ENCODE results near the gene ALG12.
"Not testable (repeated sequence)": the region's sequence is repeated elsewhere in the genome, so short reads cannot be mapped to it uniquely, and the experiment has no call there.

ALG12 gene

GRCh38 chr22:49863931-49864330, 54.3 kb downstream of the ALG12 start:
- no peak for DNase-seq

- DNase-seq = no peak
Observed at GRCh38 chr22:49862496-49862776, 55.8 kb downstream of the ALG12 start.

GRCh38 chr22:49861642-49862495, 56.4 kb downstream of the ALG12 start:
- DNase-seq = no peak

GRCh38 chr22:49858827-49859226, 59.4 kb downstream of the ALG12 start:
- no peak for DNase-seq

- DNase-seq = no peak
Observed at GRCh38 chr22:49856766-49857618, 61.2 kb downstream of the ALG12 start.

- no peak for DNase-seq
Observed at GRCh38 chr22:49856343-49856742, 61.9 kb downstream of the ALG12 start.

- no peak for DNase-seq
Observed at GRCh38 chr22:49855251-49855911, 62.9 kb downstream of the ALG12 start.

GRCh38 chr22:49853981-49854831, 64.0 kb downstream of the ALG12 start:
- DNase-seq = no peak

- DNase-seq = peak; percentile 91
Observed at GRCh38 chr22:49852898-49853894, 65.0 kb downstream of the ALG12 start, which contains the start of gene ZBED4. TSS of gene ZBED4 (plus strand) at chr22:49853844. CDS start at chr22:49883663, 29,819 bp downstream.

- DNase-seq = not testable (repeated sequence)
Observed at GRCh38 chr22:49852568-49852897, 65.7 kb downstream of the ALG12 start.

GRCh38 chr22:49850959-49851802, 67.1 kb downstream of the ALG12 start:
- DNase-seq = no peak

All from DMS153 (cell line).